Renal pelvis (tissue), 12 donors: Measurements from ENCODE around the gene APOBEC3A. TPM values are rescaled to one million over a fixed set of nuclear protein-coding genes. Genes with fewer than 3 reads are reported as not detected.

Experiments used
- DNase-seq: peaks from one replicate; pipeline ENCODE4 v3.0.0-alpha.2; 2013
- long read RNA-seq, 16 experiments: transcript quantifications; one replicate each; lab custom pipeline, GENCODE V29; 2026
- polyA plus RNA-seq, 3 donors: library from polyadenylated mRNA; unstranded; fragments of 120-200 nt; gene quantifications; one replicate each; pipeline ENCODE4 v1.2.1, GENCODE V29; 2013; ENCODE audit not compliant: insufficient read length in 3 of 3

Gene APOBEC3A
- polyA plus RNA-seq, result under 1 TPM in 2 of 3 donors, not detected in 1; 0.11 to 0.25 TPM
- long read RNA-seq, donor 1, result 0 reads
- long read RNA-seq, donor 2, result 0 reads
- long read RNA-seq, donor 3, result 0 reads
- long read RNA-seq, donor 4, result 0 reads
- long read RNA-seq, donor 5, result 0 reads
- long read RNA-seq, donor 6, result 0 reads
- long read RNA-seq, donor 7, result 0 reads
- long read RNA-seq, donor 8, result 0 reads
- long read RNA-seq, donor 9, result 0 reads
- long read RNA-seq, donor 10, result 0 reads
- long read RNA-seq, donor 11, result 0 reads
- long read RNA-seq, donor 12, result 0 reads
- long read RNA-seq, donor 13, result 0 reads
- long read RNA-seq, donor 14, result 0 reads
- long read RNA-seq, donor 15, result 0 reads
- long read RNA-seq, donor 16, result 0 reads

- no peak for DNase-seq
Observed at GRCh38 chr22:38957046-38957770, at the start of gene APOBEC3A. Gene APOBEC3A (plus strand): TSS chr22:38957609. CDS start chr22:38957692, 83 bp downstream.

- no peak for DNase-seq
Observed at GRCh38 chr22:38907767-38908166, 49.6 kb upstream of the APOBEC3A start.

- DNase-seq, result peak; percentile 31
Observed at GRCh38 chr22:38911434-38911833, 46.0 kb upstream of the APOBEC3A start.

- peak; percentile 29 for DNase-seq
Observed at GRCh38 chr22:38919631-38920190, 37.7 kb upstream of the APOBEC3A start.

GRCh38 chr22:38921120-38921519 lies 36.3 kb upstream of the APOBEC3A start:
- DNase-seq, result no peak

GRCh38 chr22:38921806-38922205 lies 35.6 kb upstream of the APOBEC3A start:
- no peak for DNase-seq

- no peak for DNase-seq
Observed at GRCh38 chr22:38923463-38924346, 33.7 kb upstream of the APOBEC3A start.

- DNase-seq, result peak; percentile 64
Observed at GRCh38 chr22:38924347-38924952, 33.0 kb upstream of the APOBEC3A start.

GRCh38 chr22:38925571-38926041 lies 31.8 kb upstream of the APOBEC3A start:
- no peak for DNase-seq

- peak; percentile 66 for DNase-seq
Observed at GRCh38 chr22:38927033-38927781, 30.2 kb upstream of the APOBEC3A start.

GRCh38 chr22:38930512-38930911 lies 26.9 kb upstream of the APOBEC3A start:
- no peak for DNase-seq

GRCh38 chr22:38935023-38935422 lies 22.4 kb upstream of the APOBEC3A start:
- DNase-seq, result no peak

GRCh38 chr22:38935616-38936015 lies 21.8 kb upstream of the APOBEC3A start:
- DNase-seq, result no peak

GRCh38 chr22:38936562-38936961 lies 20.8 kb upstream of the APOBEC3A start:
- DNase-seq, result no peak

- DNase-seq, result no peak
Observed at GRCh38 chr22:38937036-38937435, 20.4 kb upstream of the APOBEC3A start.

GRCh38 chr22:38937541-38937940 lies 19.9 kb upstream of the APOBEC3A start:
- no peak for DNase-seq

GRCh38 chr22:38938221-38938620 lies 19.2 kb upstream of the APOBEC3A start:
- no peak for DNase-seq

GRCh38 chr22:38938925-38939324 lies 18.5 kb upstream of the APOBEC3A start:
- no peak for DNase-seq

GRCh38 chr22:38940811-38941384 lies 16.5 kb upstream of the APOBEC3A start:
- DNase-seq, result no peak

- DNase-seq, result no peak
Observed at GRCh38 chr22:38941488-38941987, 15.9 kb upstream of the APOBEC3A start.
